ENCODE data around the gene TGDS.
"Not testable (repeated sequence)": the region's sequence is repeated elsewhere in the genome, so short reads cannot be mapped to it uniquely, and the experiment has no call there.

TGDS gene

GRCh38 chr13:94553766-94554165, 42.2 kb downstream of the TGDS start:
- no peak for DNase-seq (ENCODE audit: low read depth, low spot score)

- no peak for DNase-seq (ENCODE audit: low read depth, low spot score)
These were observed 43.9 kb downstream of the TGDS start for GRCh38 chr13:94552095-94552494.

DNA sequence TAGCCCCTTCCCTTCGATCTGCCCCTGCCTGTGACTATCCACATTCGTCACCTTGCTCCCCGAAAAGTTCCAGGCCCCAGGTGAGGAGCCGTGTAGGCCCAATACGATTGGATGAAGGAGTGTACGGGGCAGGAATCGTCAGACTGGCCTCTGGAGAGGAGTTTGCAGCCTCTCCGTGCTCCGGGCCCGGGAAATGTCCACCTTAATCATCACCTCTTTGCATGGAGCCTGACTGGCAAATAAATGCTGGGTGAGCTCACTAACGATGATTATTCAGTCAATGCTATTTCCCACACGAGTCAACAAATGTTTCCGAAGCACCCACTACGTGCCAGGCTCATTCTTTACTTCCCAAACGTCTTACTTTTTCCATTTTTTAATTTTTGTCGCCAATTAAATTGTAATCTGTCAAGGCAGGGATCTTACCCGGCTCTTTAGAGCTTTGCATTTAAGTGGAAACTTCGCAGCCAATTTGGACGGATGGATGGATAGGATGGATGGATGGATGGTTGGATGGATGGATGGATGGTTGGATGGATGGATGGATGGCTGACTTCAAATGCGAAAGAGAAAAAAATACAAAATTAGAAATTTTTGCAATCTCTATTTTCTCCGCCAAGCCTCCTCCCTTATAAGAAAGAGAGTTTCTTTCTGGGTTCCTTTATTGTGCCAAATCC, 45.8 kb downstream of the TGDS start:
- DNase-seq (ENCODE audit: low read depth, low spot score) = peak; percentile 38

GRCh38 chr13:94549232-94550061, 46.5 kb downstream of the TGDS start:
- DNase-seq (ENCODE audit: low read depth, low spot score) = peak; percentile 69

DNA sequence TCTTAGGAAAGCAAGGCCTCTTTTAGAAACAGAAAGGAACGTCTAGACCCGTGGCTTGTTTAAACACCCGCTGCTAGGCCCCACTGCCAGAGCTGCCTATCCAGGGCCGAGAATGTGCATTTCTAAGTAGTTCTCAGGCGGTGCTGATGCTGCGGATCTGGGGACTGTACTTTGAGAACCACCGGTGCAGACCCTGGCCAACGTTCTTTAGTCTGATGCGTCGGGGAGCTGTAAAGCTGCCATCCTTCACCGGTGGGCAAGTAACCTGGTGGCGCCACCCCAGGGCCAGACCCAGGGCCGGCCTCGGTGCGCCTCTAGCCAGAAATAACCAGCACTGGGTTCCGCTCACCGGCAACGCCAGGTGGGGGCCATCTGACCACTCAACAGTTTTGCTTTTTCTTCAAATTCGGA, 47.1 kb downstream of the TGDS start:
- peak; percentile 12 for DNase-seq (ENCODE audit: low read depth, low spot score)

DNA sequence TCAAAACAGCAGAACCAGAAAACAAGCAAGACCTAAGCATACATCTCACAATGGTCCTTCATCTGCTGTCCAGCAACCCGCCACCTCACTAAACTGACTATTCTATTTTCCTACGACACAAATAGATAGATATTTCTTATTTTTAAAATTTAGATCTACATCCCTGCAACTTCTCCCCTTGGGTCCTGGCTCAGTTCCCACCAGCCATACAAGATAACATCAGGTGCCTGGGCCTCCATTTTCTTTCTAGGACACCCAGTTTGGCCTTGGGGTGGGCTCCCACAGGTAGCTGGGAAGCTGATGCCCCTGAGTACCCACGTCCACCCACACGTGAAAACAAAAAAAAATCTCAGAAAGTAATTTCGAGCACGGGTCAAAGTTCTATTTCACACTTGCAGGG, 47.6 kb downstream of the TGDS start:
- no peak for DNase-seq (ENCODE audit: low read depth, low spot score)

- DNase-seq (ENCODE audit: low read depth, low spot score) = peak; percentile 25
These were observed 49.7 kb downstream of the TGDS start for GRCh38 chr13:94546061-94546839.

GRCh38 chr13:94544922-94545321, 51.0 kb downstream of the TGDS start:
- DNase-seq (ENCODE audit: low read depth, low spot score) = no peak

GRCh38 chr13:94542917-94543316, 53.0 kb downstream of the TGDS start:
- DNase-seq (ENCODE audit: low read depth, low spot score) = no peak

- DNase-seq (ENCODE audit: low read depth, low spot score) = no peak
These were observed 58.0 kb downstream of the TGDS start for GRCh38 chr13:94537740-94538630.

GRCh38 chr13:94535775-94536174, 60.2 kb downstream of the TGDS start:
- DNase-seq (ENCODE audit: low read depth, low spot score) = no peak

DNA sequence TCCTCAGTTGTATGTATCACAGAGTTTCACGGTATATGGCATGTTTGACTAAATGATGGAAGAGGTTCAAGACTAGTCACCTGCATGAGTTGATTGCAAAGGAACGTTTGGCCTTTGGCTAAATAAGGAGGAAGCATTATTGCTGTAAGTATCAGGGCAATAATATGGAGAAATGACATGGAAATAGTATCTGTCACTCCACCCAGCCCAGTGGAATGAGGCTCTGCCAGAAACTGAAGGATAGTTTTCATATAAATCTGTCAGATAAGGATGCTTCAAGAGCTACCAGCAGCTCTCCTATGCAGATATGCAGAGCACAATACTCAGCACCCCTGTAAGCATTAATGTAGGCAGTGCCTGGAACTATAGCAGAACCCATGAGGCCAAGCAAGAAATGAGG, 60.7 kb downstream of the TGDS start:
- DNase-seq (ENCODE audit: low read depth, low spot score) = no peak

DNA sequence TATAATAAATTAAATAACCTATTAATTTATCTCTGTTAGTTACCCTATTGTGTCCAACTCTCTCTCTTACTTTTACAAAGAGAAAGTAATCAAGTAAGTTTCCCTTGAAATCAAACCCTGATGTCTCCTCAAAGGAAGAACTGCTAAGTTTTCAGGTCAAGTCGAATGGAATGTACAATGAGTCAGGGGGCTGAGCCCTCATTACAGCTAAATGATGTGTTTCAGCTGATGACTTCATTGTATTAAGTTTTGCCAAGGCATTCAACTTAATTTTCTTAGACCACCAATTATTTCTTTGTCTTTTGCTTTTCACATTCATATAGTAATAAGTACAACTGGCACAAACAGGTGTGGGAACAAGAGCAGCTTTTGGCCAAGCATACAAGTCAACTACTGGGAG, 61.8 kb downstream of the TGDS start:
- no peak for DNase-seq (ENCODE audit: low read depth, low spot score)

DNA sequence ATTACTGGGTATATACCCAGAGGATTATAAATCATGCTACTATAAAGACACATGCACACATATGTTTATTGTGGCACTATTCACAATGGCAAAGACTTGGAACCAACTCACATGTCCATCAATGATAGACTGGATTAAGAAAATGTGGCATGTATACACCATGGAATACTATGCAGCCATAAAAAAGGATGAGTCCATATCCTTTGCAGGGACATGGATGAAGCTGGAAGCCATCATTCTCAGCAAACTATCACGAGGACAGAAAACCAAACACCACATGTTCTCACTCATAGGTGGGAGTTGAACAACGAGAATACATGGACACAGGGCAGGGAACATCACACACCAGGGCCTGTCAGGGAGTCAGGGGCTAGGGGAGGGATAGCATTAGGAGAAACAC, 63.7 kb downstream of the TGDS start:
- DNase-seq (ENCODE audit: low read depth, low spot score) = not testable (repeated sequence)

- DNase-seq (ENCODE audit: low read depth, low spot score) = not testable (repeated sequence)
These were observed 69.0 kb downstream of the TGDS start for GRCh38 chr13:94526956-94527355.

DNA sequence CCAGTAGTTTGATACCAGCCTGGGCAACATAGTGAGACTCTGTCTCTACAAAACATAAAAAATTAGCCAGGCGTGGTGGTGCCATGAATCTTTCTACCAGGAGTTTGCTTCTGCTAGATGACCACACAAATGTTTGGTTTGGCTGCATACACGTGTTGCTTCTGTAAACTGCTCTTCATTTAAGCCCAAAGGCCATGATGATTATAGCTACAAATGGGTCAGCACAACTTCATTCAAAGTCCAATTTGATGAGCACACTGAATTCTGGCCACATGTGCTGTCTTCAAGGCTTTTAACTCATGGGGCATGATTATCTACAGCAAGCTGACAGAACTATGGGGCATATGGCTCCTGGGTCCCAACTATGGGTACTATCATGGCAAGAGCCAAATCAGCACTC, 70.2 kb downstream of the TGDS start:
- no peak for DNase-seq (ENCODE audit: low read depth, low spot score)

GRCh38 chr13:94524407-94524806, 71.5 kb downstream of the TGDS start:
- DNase-seq (ENCODE audit: low read depth, low spot score) = no peak

Measured in iPS DF 19.7 (cell line).